SKM-1 (cell line): ENCODE results near the gene HCAR3.

Experiments used
- DNase-seq: peaks from one replicate; lab custom pipeline; 2025; ENCODE audit not compliant: unreplicated experiment; lab: John Stamatoyannopoulos, UW

HCAR3 gene

GRCh38 chr12:122672515-122672914, 44.1 kb downstream of the HCAR3 start:
- DNase-seq: no peak

GRCh38 chr12:122669397-122670070, 47.1 kb downstream of the HCAR3 start:
- DNase-seq: no peak

- DNase-seq: no peak
These were observed 48.3 kb downstream of the HCAR3 start for GRCh38 chr12:122668268-122668667.

GRCh38 chr12:122665759-122666158, 50.9 kb downstream of the HCAR3 start:
- no peak for DNase-seq

- no peak for DNase-seq
These were observed 51.3 kb downstream of the HCAR3 start for GRCh38 chr12:122665349-122665748.
